Measurements from ENCODE around the gene BACH1. TPM values are rescaled to one million over a fixed set of nuclear protein-coding genes. Genes with fewer than 3 reads are reported as not detected.
"Not testable (repeated sequence)": the region's sequence is repeated elsewhere in the genome, so short reads cannot be mapped to it uniquely, and the experiment has no call there.

Gene BACH1
- 56.3 TPM for polyA plus RNA-seq (2013, experiment 1 of 2; ENCODE audit: insufficient read length)
- 91.0 TPM for polyA plus RNA-seq (2013, experiment 2 of 2; ENCODE audit: insufficient read length)

DNA sequence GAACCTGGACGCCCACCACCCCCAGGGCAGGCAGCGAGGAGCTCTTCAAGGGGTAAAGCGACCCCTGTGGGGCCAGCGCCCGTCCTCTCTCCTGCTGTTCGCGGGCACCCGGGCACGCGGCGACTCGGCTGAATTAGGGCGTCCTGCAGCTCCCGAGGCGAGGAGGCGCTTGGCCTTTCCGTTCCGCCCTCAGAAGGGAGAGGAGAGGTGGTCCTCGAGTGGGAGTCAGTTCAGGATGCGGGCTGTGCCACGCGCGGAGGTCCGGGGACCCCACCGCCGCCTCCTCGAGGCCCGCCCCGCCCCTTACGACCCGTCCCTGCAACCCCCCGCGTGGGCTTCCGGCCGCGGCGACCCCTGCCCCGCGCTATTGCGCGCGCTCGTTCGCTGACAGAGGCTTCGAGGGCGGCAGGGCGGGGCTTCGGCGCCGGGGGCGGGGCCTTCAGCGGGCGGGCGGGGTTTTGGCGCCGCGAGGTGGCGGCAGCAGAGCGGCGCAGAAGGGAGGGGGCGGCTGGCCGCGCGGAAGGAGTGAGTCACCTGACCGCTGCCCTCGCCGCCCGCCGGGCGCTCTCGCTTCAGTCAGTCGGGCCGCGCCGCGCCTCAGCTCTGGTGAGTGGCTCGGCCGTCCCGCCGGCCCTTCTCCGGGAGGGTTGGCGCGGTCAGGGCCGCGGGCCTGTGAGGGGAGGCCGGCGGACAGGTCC, at the start of gene BACH1:
Gene BACH1, plus strand, starts transcription at position 575 of the 698 bp plus-strand sequence. CDS start 22,359 bp downstream, outside the sequence.
- DNase-seq: peak; percentile 93

GRCh38 chr21:29249289-29249688, 49.4 kb upstream of the BACH1 start:
- DNase-seq: not testable (repeated sequence)

DNA sequence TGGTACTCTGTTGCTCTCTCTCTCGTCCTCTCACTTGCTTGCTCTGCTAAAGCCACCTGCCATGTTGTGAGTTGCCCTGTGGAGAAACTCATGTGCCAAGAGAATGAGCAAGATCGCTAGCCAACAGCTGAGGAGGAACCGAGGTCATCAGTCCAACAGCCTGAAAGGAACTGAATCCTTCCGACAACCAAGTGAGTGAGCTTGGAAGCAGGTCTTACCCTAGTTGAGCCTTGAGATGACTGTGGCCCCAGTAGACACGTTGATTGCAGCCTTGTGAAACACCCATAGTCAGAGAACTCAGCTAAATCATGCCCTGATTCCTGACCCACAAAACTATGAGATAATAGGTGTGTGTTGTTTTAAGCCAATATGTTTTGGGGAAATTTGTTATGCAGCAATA, 48.1 kb upstream of the BACH1 start:
- DNase-seq: no peak

- DNase-seq: not testable (repeated sequence)
Measured at GRCh38 chr21:29253861-29254260, 44.9 kb upstream of the BACH1 start.

- no peak for DNase-seq
Measured at GRCh38 chr21:29254550-29254949, 44.2 kb upstream of the BACH1 start.

DNA sequence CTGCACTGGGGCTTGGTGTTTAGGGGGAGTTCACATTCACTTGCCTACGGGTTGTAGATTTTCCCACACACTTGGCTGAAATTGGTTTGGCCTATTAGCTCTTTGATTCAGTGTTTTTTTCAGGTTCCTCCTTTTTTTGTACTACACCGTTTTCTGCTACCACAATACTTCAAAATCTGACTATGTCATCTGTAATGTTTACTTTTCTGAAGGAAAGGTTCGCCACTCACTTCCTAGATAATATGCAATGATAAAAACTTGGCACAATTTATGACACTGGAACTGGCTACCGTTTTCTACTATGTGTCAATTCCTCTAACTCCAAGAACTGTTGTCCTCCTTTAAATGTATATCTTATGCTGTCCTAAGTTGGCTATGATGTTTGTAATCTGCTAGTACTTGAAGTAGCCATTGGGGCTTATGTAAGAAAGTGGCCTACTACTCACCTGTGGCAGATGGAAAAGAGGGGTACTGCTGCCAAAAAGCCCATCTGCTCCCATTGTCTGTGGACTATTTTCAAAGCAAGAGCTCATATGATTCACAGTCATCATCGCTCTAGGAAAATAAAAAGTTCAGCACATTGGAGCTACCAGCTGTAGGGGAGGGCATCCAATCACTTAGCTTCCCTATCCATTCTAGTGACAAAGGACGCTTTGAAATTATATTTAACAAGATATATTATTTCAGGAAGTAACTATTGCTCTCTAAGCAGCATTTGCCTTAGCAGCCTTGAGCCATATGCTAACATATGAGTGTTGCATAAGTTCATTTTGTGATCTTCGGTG, 42.4 kb upstream of the BACH1 start:
- DNase-seq: no peak

DNA sequence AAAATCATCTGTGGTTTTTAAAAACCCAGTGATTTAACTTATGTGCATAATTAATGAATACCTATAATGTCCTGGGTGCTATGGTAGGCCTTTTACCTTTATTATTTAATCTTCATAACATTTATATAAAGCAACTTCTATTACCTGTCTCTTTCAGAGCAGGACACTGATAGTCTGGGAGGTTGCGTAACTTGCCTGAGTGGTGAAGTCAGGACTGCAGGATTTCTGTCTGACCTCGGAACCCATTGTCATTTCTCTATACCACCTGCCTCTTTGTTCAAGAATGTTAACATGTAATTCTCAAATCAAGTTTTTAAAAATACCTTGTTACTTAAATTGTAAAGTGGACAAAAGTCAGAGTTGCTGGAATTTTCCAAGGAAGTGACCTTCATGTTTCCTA, 41.0 kb upstream of the BACH1 start:
- no peak for DNase-seq

DNA sequence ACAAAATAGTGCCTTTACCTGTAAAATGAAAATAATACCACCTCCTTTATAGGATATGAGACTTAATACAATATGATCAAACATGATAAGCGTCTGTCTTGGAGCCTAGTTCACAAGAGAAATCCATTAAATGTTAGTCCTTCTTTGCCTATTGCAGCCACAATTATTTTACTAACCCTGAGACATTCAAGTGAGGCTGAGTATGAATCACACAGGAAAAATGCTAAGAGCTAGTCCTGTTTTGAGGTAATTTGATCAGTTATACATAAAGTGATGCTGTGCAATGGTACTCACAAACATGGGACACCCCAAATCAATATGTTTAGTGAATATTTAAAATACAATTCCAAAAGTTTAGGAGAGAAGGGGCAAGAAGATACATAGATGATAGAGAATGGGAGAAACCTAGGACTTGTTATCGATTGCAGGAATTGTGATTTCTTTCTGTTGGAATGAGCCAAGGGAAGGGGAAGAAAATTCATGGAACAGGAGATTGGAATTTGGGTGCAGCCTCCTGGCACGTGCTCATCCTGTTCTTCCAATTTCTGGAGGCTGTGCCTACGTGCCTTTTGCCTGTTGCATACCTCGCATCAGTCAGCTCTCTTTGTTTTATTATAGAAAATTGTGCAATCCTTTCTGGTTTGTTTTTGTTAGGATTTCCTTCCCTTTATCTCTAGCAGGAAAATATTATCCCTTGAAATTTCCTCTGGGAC, 39.9 kb upstream of the BACH1 start:
- peak; percentile 88 for DNase-seq

- DNase-seq: no peak
Measured at GRCh38 chr21:29260461-29260860, 38.3 kb upstream of the BACH1 start.

GRCh38 chr21:29261555-29262540, 36.9 kb upstream of the BACH1 start:
- no peak for DNase-seq

GRCh38 chr21:29264721-29265120, 34.0 kb upstream of the BACH1 start:
- peak; percentile 45 for DNase-seq

- peak; percentile 55 for DNase-seq
Measured at GRCh38 chr21:29265690-29266479, 32.8 kb upstream of the BACH1 start.

DNA sequence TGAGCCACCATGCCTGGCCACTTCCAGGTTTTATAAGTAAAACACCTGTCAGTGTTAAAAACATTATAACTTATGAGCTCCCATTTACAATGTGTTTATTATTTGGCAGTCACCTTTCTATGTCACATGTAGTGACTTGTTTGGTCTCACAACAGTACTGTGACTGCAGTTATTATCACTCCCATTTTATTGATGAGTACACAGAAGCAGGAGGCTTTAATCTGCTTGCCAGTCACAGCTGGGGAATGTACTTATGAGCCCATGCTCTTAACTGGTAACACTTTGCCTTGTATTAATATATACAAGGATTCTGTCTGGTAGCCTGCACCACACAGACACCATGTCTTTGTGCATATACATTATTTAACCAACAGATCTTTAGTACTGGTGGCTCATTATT, 31.1 kb upstream of the BACH1 start:
- no peak for DNase-seq

- no peak for DNase-seq
Measured at GRCh38 chr21:29271927-29272333, 26.8 kb upstream of the BACH1 start.

GRCh38 chr21:29277442-29277841, 21.3 kb upstream of the BACH1 start:
- DNase-seq: no peak

DNA sequence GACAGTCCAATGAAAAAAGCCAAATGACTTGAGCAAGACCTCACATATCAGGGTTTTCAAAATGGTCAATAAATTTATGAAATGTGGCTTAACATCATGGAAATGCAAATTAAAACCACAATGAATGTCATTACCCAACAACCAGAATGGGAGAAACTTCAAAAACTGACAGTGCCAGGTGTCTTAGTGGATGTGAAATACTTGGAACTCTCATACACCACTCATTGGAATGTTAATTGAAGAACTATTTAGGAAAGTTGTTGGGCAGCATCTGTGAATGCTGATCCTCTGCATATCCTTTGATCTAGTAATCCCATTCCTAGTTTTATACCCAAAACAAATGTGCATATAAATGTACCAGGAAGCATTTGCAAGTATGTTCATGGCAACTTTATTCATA, 19.2 kb upstream of the BACH1 start:
- no peak for DNase-seq

DNA sequence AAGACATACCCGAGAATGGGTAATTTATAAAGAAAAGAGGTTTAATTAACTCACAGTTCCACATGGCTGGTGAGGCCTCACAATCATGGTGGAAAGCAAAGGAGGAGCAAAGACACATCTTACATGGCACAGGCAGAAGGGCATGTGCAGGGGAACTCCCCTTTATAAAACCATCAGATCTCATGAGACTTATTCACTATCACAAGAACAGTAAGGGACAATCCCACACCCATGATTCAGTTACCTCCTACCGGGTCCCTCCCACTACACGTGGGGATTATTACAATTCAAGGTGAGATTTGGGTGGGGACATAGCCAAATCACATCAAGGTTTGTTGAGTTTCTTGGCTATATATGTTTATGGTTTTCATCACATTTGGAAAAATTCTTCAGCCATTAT, 16.9 kb upstream of the BACH1 start:
- DNase-seq: not testable (repeated sequence)

DNA sequence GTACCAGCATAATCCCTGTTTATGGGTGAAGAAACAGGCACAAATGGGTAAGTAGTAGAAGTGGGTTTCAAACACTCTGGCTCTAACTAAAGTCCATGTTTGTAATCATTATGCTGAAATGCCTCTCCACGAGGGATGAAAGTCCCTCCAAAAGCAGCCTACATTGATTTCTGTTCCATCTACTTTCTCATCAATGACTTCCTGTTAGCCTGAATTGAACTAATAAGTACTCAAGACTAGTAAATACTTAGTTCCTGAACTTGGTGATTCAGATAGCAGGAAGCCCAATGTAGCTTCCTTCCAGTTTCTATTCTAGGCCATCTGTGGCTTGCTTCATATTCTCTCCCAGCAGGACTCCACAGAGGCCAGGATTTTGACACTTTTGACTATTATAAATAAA, 11.3 kb upstream of the BACH1 start:
- DNase-seq: peak; percentile 37

GRCh38 chr21:29288239-29288638, 10.5 kb upstream of the BACH1 start:
- DNase-seq: no peak

GRCh38 chr21:29289317-29289716, 9.4 kb upstream of the BACH1 start:
- DNase-seq: no peak

- DNase-seq: no peak
Measured at GRCh38 chr21:29290240-29290639, 8.5 kb upstream of the BACH1 start.

All from fibroblast of skin of back (primary cell).